ENCODE measurements around the gene SIRT3. TPM values are rescaled to one million over a fixed set of nuclear protein-coding genes. Genes with fewer than 3 reads are reported as not detected.

SIRT3 gene
- total and polyA plus RNA-seq, 2 of the 4 experiments (the other 2 are of a cell fraction), result 5.4 to 18.6 TPM

GRCh38 chr11:278001-278951 is 42.1 kb upstream of the SIRT3 start, which contains the start of gene NLRP6 (continued):
- no peak for TF ChIP-seq MXI1 (IDR thresholded peaks at IDR 0.05; ENCODE audit: borderline replicate concordance, low read depth, low read length)

- no peak overlapping the region for H4K8ac ChIP-seq (ENCODE audit: low read depth in 2 of 2, low read length in 2 of 2)
- no peaks in the 10 kb centered on the region for H4K20me1 ChIP-seq (ENCODE audit: insufficient read depth, low read length)
- no TSS peak for BruUV-seq (replicated peaks)
- POLR2A ChIA-PET (ENCODE audit: unreplicated experiment), result no interaction called here
- H3K4me1 ChIP-seq (ENCODE audit: control insufficient read depth, insufficient read depth, low read length), result no peaks in the 10 kb centered on the region
- CTCF ChIA-PET, result no interaction called here
- peaks cover 6% of the 10 kb centered on the region for H3K9me3 ChIP-seq (ENCODE audit: control insufficient read depth, insufficient read depth, low read length)
- intact Hi-C loops (cut with micrococcal nuclease), result no loop called here
- no peak overlapping the region for H2BK5ac ChIP-seq (ENCODE audit: low read depth, low read length, poor library complexity, severe bottlenecking)
- H2BK15ac ChIP-seq (ENCODE audit: low read depth, low read length), result no peak overlapping the region
- no peak overlapping the region for H3K4me2 ChIP-seq (ENCODE audit: low read depth, low read length)
- DNase-seq (no peak), ATAC-seq (ENCODE audit: low read depth) (no peak)
- dilution Hi-C loops (cut with HindIII; ENCODE audit: low sequenced_read_pairs, unreplicated experiment), result no loop called here
- no peaks in the 10 kb centered on the region for H3K79me1 ChIP-seq (ENCODE audit: low read depth in 1 of 2, low read length in 2 of 2)
- no peak overlapping the region for H3K27ac ChIP-seq (ENCODE audit: insufficient read depth, low read length)
- in situ Hi-C loops (cut with MboI; ENCODE audit: low sequenced_read_pairs), result loop anchor here (5.0 kb wide), 1 partner anchor 34 kb away; no protein-coding TSS in a partner anchor
- no peak overlapping the region for H4K5ac ChIP-seq (ENCODE audit: low read depth, low read length)
- H3K4ac ChIP-seq (ENCODE audit: low read depth, low read length), result no peak overlapping the region
- no peak overlapping the region for H3K4me3 ChIP-seq (ENCODE audit: insufficient read depth, low read depth, low read length)
- H2AFZ ChIP-seq (replicated peaks; ENCODE audit: low read length, poor library complexity), result no peak overlapping the region
- H2BK20ac ChIP-seq (ENCODE audit: low read depth, low read length), result no peak overlapping the region
- H3K36me3 ChIP-seq (ENCODE audit: control insufficient read depth, insufficient read depth, low read length), result no peaks in the 10 kb centered on the region
- H3K27me3 ChIP-seq (ENCODE audit: control insufficient read depth, insufficient read depth, low read length), result peaks cover 71% of the 10 kb centered on the region
- no peak overlapping the region for H2BK120ac ChIP-seq (ENCODE audit: low read depth, low read length)
- no peak overlapping the region for H3K23ac ChIP-seq (ENCODE audit: low read depth, low read length)
- H2AK5ac ChIP-seq (ENCODE audit: low read depth, low read length), result no peak overlapping the region
- H2AK9ac ChIP-seq (replicated peaks; ENCODE audit: low read depth, low read length, poor library complexity), result no peak overlapping the region
- H3K9ac ChIP-seq (ENCODE audit: low read depth, low read length), result no peak overlapping the region
- no peak overlapping the region for H3K56ac ChIP-seq (ENCODE audit: extremely low read depth, insufficient read depth, low read length)
- no peaks in the 10 kb centered on the region for H3K9me1 ChIP-seq (ENCODE audit: insufficient read depth, low read length)
- H3K18ac ChIP-seq (ENCODE audit: low read depth, low read length), result no peak overlapping the region
- H3K14ac ChIP-seq (replicated peaks; ENCODE audit: low read depth, low read length), result no peak overlapping the region
- no peak overlapping the region for H4K91ac ChIP-seq (ENCODE audit: insufficient read depth, low read depth, low read length)
- TF ChIP-seq MXI1 (IDR thresholded peaks at IDR 0.05; ENCODE audit: borderline replicate concordance, low read depth, low read length) (no peak), CEBPB (IDR thresholded peaks at IDR 0.05; ENCODE audit: low read depth, low read length) (no peak), RAD21 (IDR thresholded peaks at IDR 0.05; ENCODE audit: low read length) (no peak), MAZ (IDR thresholded peaks at IDR 0.05; ENCODE audit: borderline replicate concordance, low read depth, low read length) (no peak), NFE2L2 (IDR thresholded peaks at IDR 0.05; ENCODE audit: low read depth, low read length) (no peak), MAFK (IDR thresholded peaks at IDR 0.05; ENCODE audit: low read depth, low read length) (no peak), CHD1 (IDR thresholded peaks at IDR 0.05; ENCODE audit: low read depth, low read length) (no peak), SMC3 (IDR thresholded peaks at IDR 0.05; ENCODE audit: low read depth, low read length) (no peak), BHLHE40 (IDR thresholded peaks at IDR 0.05; ENCODE audit: low read depth, low read length) (no peak), POLR2A (IDR thresholded peaks at IDR 0.05; ENCODE audit: low read depth, low read length) (no peak), RCOR1 (IDR thresholded peaks at IDR 0.05; ENCODE audit: insufficient replicate concordance, low read length) (no peak), RFX5 (IDR thresholded peaks at IDR 0.05; ENCODE audit: low read depth, low read length) (no peak), FOS (IDR thresholded peaks at IDR 0.05; ENCODE audit: low read depth, low read length) (no peak)
- TF ChIP-seq, protein P1, sequence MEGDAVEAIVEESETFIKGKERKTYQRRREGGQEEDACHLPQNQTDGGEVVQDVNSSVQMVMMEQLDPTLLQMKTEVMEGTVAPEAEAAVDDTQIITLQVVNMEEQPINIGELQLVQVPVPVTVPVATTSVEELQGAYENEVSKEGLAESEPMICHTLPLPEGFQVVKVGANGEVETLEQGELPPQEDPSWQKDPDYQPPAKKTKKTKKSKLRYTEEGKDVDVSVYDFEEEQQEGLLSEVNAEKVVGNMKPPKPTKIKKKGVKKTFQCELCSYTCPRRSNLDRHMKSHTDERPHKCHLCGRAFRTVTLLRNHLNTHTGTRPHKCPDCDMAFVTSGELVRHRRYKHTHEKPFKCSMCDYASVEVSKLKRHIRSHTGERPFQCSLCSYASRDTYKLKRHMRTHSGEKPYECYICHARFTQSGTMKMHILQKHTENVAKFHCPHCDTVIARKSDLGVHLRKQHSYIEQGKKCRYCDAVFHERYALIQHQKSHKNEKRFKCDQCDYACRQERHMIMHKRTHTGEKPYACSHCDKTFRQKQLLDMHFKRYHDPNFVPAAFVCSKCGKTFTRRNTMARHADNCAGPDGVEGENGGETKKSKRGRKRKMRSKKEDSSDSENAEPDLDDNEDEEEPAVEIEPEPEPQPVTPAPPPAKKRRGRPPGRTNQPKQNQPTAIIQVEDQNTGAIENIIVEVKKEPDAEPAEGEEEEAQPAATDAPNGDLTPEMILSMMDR (conservative IDR thresholded peaks at IDR 0.05; ENCODE audit: low read depth, low read length), result no peak
- TF ChIP-seq, protein P2, sequence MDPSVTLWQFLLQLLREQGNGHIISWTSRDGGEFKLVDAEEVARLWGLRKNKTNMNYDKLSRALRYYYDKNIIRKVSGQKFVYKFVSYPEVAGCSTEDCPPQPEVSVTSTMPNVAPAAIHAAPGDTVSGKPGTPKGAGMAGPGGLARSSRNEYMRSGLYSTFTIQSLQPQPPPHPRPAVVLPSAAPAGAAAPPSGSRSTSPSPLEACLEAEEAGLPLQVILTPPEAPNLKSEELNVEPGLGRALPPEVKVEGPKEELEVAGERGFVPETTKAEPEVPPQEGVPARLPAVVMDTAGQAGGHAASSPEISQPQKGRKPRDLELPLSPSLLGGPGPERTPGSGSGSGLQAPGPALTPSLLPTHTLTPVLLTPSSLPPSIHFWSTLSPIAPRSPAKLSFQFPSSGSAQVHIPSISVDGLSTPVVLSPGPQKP (IDR thresholded peaks at IDR 0.05; ENCODE audit: borderline replicate concordance, low read depth, low read length), result no peak
Measured at GRCh38 chr11:276219-276618, 40.1 kb upstream of the SIRT3 start.

Data from IMR-90 (cell line).